GM19468 (cell line): ENCODE measurements around the gene CD244.

Experiments used
- ATAC-seq: cut with Tn5 transposase; IDR thresholded peaks from one replicate; pipeline ENCODE4 v1.9.1; 2021; ENCODE audit warnings: mild to moderate bottlenecking, moderate library complexity, moderate number of reproducible peaks; ENCODE audit not compliant: unreplicated experiment; ENCODE audit errors: extremely low read depth

The CD244 gene

GRCh38 chr1:160818207-160818937 is 44.3 kb downstream of the CD244 start:
- no peak for ATAC-seq

DNA sequence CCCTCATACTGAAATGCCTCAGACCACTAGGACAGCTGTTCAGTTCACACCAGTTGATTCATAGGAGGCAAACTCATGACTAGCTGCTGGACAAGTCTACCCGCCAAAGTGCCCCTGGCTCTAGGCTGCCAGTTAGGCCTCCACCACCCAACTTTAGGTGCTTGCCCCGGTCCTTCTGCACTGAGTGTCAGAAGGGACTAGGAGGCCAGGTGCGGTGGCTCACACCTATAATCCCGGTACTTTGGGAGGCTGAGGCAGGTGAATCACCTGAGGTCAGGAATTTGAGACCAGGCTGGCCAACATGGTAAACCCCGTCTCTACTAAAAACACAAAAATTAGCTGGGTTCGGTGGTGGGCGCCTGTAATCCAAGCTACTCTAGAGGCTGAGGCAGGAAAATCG is 47.8 kb downstream of the CD244 start:
- ATAC-seq = no peak

DNA sequence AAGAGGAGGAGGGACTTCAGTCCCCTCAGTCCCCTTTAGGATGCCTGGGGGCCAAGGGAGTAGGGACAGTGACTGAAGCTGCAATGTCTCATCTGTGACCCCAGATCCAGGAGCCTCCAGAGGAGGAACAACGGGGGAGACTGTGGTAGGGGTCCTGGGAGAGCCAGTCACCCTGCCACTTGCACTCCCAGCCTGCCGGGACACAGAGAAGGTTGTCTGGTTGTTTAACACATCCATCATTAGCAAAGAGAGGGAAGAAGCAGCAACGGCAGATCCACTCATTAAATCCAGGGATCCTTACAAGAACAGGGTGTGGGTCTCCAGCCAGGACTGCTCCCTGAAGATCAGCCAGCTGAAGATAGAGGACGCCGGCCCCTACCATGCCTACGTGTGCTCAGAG is 48.4 kb downstream of the CD244 start:
- no peak for ATAC-seq

GRCh38 chr1:160813215-160813614 is 49.5 kb downstream of the CD244 start:
- no peak for ATAC-seq

DNA sequence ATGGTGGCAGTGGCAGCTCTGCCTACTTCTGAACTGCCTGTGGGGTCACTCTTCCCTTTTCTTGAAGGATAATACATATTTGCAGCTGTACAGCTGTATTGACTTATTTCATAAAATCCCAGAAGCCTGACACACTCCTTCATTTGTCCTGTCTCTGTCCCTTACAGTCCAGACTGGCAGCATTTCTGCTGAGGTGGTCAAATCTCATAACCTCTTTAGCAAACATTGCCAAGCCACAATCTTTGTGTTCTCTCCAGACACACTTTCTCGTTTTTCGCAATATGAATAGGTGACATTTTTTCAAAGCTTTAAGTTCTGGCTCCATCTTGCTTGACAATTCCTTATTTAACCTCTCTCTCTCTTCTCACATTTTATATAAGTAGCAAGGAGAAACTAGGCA is 51.5 kb downstream of the CD244 start:
- ATAC-seq = no peak

DNA sequence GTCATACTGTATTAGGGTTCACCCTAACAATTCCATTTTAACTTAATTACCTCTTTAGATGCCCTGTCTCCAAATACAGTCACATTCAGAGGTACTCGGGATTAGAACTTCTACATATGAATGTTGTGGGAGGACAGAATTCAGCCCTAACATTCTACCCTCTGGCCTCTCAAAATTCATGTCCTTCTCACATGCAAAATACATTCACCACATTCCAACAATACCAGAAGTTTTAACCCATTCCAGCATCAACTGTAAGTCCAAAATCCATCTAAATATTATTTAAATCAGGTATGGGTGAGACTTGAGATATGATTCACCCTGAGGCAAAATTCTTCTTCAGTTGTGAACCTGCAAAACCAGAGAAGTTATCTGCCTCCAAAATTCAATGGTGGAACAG is 52.2 kb downstream of the CD244 start:
- no peak for ATAC-seq

GRCh38 chr1:160808289-160808688 is 54.4 kb downstream of the CD244 start:
- ATAC-seq = no peak

GRCh38 chr1:160807738-160808137 is 54.9 kb downstream of the CD244 start:
- ATAC-seq = no peak

GRCh38 chr1:160807247-160807646 is 55.4 kb downstream of the CD244 start:
- no peak for ATAC-seq

DNA sequence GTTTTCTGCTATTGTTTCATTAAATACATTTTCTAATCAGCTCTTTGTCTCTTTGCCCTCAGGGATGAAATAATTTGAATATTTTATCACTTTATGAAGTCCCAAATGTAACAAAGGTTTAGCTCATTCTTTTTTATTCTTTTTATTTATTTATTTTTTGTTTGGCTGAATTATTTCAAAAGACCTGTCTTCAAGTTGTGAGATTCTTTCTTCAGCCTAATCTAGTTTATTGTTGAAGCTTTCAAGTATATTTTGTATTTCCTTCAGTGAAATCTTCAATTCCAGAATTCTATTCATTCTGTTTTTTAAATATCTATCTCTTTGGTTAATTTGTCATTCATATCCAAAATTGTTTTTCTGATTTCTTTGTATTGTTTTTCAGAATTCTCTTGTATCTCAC is 55.9 kb downstream of the CD244 start:
- ATAC-seq = no peak

GRCh38 chr1:160806109-160806665 is 56.5 kb downstream of the CD244 start:
- ATAC-seq = no peak

DNA sequence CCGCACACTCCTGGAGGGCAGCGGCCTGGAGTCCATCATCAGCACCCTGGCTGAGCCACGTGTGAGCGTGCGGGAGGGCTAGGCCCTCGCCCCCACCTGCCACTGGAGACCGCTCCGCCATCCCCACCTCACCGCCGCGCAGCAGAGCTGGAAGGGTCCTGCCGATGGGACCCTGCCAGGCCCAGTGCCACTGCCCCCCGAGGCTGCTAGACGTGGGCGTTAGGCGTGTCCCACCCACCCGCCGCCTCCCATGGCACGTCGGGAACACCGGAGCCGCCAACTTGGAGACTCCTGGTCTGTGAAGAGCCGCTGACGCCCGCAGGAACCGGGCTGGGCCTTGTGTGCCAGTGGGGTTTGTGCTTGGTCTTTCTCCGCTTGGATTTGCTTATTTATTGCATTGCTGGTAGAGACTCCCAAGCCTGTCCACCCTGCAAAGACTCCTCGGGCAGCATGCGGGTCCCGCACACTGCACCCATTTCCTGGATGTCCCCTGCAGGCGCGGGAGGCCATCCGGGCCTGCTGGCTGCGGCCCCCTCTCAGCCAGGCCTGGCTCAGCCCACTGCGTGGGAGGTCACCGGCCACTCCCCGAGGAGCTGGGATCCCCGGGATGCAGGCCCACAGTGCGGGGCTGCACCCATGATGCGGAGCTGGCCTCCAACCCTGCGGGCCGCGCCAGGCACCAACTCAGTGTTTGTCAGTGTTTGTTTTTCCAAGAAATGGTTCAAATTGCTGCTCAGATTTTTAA is 60.7 kb downstream of the CD244 start:
- ATAC-seq = no peak

GRCh38 chr1:160800645-160801408 is 61.9 kb downstream of the CD244 start:
- no peak for ATAC-seq

GRCh38 chr1:160800142-160800541 is 62.5 kb downstream of the CD244 start:
- ATAC-seq = no peak

GRCh38 chr1:160799641-160800040 is 63.0 kb downstream of the CD244 start:
- ATAC-seq = no peak

DNA sequence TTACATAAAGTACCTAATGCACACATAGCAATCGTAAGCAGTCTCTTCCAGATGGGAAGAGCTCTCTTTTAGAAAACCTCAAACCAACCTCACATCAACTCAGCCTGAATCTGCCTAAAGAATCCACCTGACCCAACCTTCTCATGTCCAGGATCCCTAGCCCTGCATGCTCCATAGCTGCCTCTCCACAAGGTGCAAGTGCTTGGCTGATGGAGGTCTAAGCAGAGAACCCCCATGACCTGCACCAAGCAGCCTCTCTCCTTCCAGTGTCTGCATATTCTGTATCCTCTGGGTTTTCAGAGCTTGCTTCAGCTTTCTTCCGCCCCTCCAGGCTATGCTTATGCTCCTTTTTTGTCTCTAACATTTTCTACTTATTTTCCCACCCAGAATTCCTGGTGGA is 64.2 kb downstream of the CD244 start:
- no peak for ATAC-seq

GRCh38 chr1:160797861-160798273 is 64.8 kb downstream of the CD244 start:
- no peak for ATAC-seq

- no peak for ATAC-seq
Observed at GRCh38 chr1:160797271-160797709, 65.4 kb downstream of the CD244 start.

GRCh38 chr1:160795951-160796383 is 66.7 kb downstream of the CD244 start, which contains the start of gene LY9:
LY9 (plus strand) TSS chr1:160796174; CDS start chr1:160796188, 14 bp downstream.
- peak; percentile 63 for ATAC-seq

DNA sequence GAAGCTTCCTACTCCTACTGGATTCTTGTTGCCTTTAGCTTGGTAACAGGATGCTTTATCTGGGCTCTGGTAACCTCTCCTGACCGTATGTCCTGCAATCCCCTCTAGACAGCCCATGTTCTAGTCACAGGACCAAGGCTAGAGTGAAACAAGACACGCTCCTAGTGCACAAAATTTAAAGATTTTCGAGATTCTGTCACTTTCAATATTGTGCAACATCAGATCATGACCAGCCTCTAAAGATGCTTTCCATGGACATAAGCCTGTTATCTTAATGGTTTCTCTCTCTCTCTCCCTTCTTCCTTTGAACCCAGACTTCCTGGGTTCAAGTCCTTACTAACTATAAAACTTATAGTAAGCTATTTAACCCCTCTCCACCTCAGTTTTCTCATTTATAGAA is 68.3 kb downstream of the CD244 start:
- no peak for ATAC-seq
